NCI-H2171 treated with DMSO at 0.1 percent for 48 hours (cell line): ENCODE data around the gene RHOJ.
"Not testable (repeated sequence)": the region's sequence is repeated elsewhere in the genome, so short reads cannot be mapped to it uniquely, and the experiment has no call there.

Source experiments
- DNase-seq: peaks from one replicate; lab custom pipeline; 2025; lab: John Stamatoyannopoulos, UW

RHOJ gene

DNA sequence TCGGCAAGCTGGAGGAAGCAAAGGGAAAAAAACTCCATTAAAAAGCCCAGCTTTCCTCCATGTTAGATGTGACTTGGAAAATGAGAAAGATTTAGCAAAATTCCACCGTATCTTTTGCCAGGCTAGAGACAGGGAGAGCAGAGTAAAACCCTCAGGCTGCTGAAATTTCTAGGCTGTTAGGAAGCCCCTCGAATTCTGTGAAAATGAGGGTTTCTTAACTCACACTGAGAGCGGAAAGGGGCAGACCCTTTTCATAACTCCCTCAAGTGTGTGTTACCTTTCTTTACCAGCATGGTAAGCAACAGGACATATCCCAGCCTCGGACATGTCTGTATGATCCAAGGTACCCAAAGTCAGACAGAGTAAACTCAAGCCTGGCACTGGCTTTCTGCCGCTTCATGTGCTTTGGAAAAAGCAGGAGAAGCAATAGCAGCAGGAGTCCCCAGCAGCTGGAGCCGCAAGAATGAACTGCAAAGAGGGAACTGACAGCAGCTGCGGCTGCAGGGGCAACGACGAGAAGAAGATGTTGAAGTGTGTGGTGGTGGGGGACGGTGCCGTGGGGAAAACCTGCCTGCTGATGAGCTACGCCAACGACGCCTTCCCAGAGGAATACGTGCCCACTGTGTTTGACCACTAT is at the start of gene RHOJ:
Gene RHOJ, plus strand, starts transcription at position 37 of the 637 bp plus-strand sequence. Its CDS starts 427 bp downstream, at position 464.
- DNase-seq = peak; percentile 63

DNA sequence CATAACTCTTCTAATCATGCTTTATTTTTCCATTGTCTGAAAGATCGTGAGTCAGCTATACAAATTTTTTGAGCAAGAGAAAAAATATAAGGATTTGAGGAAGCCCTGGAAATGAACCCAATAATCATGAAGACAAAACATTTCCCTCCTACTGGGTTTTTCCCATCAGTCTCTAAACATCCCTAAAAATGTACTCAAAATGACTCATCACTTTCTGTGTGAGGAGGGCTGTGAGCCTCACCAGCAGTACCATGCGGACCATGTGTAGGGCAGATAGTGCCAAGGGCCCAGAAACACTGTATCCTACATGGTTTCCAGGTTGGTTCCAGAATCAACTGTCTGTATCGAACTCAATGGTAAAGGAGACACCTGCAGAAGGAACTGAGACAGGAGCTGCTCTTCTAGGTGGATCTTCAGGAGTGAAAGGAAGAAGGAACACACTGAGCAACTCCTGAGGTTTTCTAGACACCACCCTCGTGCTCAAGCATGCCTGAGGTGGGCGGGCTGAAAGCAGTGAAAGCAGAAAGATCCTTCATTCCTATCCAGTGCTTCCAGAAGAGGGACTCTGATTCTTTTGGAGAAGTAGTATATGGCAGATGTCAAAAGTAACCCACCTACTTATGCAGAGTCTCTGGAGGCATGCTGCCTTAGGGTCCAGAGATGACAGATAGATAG is 48.6 kb upstream of the RHOJ start:
- DNase-seq = no peak

DNA sequence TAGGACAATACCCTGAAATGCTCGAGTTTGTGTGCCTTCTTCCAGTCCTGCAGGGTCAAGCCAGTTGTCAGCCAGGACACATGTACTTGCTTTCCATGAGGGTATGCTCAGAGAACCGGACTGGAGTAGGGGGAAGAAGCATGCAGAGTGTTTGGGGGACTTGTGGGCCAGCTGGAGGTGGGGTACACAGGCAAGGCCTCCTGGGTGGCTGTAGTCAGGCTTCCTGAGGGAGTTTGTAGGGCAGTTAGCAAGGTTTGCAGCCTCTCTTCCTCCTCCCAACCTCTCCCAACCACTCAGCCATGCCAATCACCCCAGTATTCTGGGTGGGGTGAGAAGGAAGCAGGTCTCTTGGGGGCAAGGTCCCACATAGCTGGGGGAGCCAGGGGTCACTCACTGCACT is 47.0 kb upstream of the RHOJ start:
- DNase-seq = no peak

DNA sequence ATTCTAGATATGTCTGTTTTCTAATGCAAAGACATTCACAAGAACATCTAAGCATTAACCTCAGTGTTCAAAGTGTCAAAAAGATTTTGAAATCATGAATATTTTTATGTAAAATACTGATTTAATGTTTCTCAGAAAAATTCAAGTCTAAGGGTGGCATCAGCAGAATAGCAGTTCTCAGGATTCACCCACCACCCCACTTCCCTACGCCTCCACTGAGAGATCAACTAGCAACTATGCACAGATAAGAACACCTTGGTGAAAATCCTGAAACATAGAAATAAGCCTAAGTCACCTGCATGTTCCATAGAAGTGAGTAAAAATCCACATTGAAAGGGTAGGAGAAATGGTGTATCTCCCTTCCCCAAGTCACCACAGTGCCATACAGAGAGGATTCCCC is 40.9 kb upstream of the RHOJ start:
- no peak for DNase-seq

DNA sequence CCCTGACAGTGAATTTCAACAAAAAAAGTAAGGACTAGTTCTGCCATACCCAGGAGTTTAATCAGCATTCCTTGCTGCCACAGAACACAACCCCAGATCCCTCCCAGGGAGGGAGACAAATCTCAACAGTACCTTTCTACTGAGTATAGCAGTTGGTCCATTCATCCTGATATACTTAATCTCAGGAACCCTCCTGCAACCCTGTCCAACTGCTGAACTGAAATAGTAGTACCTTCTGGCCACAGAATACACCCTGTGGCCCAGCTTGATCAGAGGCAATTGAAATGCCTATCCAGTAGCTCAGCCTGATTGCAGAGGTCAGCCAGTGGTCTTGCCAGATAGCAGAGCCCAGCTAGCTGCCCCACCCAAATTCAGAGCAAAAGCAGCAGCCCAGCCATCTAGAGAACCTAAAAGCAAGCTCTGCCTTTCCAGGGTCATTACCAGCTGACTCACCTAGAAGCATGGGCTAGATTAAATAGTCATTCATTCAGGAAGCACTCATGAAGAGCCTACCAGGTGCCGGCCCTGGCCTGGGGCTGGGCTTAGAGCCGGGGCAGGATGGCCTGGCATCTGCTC is 40.0 kb upstream of the RHOJ start:
- DNase-seq = no peak

DNA sequence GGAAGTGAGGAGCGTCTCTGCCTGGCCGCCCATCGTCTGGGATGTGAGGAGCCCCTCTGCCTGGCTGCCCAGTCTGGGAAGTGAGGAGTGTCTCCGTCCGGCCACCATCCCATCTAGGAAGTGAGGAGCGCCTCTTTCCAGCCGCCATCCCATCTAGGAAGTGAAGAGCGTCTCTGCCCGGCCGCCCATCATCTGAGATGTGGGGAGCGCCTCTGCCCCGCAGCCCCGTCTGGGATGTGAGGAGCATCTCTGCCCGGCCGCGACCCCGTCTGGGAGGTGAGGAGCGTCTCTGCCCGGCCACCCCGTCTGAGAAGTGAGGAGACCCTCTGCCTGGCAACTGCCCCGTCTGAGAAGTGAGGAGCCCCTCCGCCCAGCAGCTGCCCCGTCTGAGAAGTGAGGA is 39.0 kb upstream of the RHOJ start:
- DNase-seq = not testable (repeated sequence)

DNA sequence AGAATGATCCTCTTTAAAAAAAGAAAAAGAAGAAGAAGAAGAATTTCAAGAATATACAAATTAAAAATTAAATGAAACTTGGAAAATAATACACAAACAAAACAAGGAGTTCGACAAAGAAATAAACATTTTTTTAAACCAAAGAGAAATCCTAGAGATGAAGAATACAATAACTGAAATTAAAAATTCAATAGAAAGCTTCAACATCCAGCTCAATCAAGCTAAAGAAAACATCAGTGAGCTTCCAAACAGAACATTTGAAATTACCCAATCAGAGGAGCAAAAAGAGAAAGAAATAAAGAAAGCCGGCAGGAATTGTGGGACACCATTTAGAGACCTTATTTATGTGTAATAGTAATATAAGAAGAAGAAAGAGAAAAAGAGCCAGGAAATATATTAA is 37.2 kb upstream of the RHOJ start:
- no peak for DNase-seq

DNA sequence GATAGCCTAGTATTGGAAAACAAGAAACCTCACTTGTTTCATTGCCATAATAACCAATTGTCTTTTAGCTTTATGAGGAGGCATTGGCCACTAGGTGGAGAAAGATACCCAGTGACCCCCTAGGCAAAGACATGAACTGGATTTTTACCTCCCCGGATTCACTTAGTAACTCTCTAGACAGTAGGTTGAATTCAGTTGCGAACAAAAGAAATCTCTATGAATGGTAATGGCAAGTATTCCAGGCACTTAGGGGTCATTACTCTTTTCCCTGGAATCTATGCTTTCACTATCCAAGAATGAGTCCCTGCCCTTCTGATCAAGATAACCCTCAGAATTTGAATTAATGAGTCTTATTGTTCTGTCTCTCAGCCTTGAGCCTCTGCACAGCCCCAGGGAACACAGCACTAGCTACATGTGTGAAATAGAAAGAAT is 29.5 kb upstream of the RHOJ start:
- DNase-seq = peak; percentile 58

DNA sequence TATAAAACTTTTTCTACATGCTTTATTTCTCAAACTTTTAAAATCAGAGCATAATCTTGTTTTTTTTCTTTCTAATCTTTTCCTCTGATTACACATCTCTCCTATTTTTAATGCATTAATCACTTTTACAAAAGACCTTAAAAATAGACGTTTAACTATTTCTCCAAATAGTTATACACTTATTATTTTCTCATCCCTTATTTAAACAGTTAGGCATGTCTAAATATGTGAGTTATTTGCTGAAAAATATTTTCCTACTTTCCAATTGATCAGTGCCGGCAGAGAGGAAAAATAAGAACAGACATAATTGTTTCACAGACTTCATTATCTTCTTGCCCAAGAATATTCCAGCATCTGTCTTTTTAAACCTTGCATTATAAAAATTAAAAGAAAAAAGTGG is 28.7 kb upstream of the RHOJ start:
- DNase-seq = no peak

DNA sequence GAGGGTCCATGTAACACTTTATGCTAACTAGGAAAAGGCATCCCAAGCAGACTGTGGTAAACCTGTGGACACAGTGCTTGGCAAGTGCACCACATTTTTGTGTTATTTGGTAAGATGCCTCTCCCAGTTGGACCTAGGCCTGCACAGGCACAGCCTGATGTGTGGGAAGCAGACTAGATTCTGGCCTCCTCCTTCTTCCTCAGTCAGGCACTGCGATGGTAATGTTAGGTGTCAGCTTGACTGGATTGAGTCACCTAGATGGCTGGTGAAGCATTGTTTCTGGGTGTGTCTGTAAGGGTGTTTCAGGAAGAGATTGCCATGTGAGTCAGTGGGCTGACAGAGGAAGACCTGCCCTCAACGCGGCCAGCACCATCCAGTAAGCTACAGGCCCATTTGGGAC is 25.3 kb upstream of the RHOJ start:
- no peak for DNase-seq

DNA sequence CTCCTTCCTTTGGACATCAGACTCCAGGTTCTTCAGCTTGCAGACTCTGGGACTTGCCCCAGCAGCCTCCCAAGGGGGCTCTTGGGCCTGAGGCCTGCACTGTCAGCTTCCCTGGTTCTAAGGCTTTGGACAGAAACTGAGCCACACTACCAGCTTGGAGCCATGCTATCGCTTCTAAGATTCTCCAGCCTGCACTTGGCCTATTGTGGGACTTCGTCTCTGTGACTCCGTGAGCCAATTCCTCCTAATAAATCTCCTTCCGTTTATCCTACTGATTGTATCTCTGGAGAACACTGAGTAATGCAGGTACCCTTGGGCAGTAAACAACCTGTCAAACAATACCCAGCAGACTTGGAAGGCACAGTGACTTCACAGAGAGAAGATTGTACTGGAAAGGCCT is 24.9 kb upstream of the RHOJ start:
- DNase-seq = no peak

DNA sequence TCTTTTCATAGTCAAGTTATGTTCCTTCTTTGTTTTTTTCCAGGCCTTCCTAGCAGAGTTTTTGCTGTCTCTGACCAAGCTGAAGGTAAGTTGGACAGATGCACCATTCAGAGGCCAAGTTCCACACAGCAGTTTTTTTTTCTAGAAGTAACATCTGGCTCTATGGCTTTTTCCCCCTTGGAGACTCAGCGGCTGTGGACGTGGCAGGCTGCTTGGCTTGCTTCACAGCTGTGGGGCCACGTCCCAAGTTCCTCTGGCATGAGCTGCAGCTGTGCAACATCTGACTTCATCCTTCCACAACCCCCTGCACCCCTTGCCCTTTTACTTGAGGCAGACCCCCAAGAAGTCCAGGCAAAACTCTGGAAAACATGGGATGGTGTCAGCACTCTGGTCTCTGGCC is 24.2 kb upstream of the RHOJ start:
- no peak for DNase-seq

DNA sequence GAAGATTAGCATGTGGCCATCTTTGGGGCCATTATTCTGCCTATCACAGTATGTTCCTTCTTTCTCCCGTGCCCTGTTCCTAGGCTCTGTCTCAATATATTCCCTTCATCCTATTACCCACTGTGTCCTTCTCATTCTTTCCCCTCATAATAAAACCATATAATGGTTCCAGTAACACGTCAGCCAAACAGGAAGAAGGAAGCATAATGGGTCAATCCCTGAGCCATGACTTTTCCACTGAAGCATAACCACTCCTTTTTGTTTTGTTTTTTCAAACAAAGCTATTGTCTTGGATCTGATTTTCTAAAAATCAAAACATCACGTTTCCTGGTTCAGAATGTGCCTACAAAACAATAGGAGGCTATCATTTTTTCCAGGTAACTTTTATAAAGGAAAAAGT is 21.3 kb upstream of the RHOJ start:
- no peak for DNase-seq

DNA sequence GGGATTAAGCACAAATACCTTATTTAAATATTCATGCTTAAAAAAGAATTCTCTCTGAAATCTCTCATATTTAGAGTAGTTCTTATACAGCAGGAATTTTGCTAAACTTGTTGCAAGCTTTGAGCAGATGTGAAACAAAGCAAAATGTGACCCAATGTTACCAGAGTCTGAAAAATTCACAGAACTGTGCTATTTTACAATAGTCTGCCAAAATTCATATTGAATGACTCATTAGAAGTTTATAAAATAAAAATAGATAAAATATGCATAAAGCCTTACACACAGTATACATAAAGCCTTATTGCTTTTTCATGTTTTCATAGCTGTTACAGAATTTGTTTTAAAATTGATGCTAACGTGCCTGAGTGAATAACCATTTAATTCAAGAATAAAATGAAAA is 17.8 kb upstream of the RHOJ start:
- no peak for DNase-seq

DNA sequence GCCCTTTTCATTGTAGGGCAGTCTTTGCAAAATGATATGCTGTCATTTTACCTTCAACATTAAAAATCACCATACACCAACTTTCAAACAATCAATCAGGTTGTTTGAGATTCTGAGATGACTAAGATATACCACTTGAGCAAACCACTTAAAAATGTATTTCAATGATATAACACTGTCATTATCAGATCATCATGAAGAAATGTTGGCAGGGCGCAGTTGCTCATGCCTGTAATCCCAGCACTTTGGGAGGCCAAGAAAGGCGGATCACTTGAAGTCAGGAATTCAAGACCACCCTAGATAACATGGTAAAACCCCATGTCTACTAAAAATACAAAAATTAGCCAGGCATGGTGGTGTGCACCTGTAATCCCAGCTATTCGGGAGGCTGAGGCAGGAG is 13.0 kb upstream of the RHOJ start:
- no peak for DNase-seq

DNA sequence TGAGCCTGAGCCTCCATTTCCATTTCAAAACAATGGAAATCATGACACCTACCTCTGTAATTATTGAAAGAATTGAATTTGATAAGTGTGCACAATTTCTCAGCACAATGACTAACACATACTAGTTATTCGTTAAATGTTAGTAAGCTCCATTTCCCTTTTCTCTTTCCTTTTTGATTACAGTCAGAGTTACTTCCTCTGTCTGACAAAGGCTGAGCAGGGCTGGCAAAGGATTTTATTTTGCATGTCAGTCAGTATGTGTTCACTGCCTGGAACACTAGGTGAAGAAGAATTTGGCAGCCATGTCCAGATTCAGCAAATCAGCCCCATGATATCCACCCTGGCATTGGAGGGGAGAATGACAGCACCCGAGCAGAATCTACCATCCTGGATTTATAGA is 12.2 kb upstream of the RHOJ start:
- no peak for DNase-seq

DNA sequence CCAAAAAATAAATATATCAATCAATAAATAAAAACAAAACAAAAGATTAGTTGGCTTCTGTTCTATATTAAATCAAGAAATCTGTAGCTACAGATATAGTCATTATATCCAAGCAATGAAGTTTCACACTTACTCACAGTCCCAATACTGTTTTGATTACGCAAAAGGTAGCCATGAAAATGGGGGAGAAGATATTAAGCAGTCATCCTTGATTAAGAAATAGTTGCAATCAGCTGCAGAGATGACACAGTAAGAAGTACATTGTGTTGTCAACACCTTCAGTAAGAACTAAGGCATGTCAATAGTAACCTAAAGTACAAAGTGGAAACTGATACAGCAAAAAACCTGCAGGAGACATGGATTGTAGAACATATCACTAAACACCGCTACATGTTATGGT is 11.0 kb upstream of the RHOJ start:
- DNase-seq = no peak

DNA sequence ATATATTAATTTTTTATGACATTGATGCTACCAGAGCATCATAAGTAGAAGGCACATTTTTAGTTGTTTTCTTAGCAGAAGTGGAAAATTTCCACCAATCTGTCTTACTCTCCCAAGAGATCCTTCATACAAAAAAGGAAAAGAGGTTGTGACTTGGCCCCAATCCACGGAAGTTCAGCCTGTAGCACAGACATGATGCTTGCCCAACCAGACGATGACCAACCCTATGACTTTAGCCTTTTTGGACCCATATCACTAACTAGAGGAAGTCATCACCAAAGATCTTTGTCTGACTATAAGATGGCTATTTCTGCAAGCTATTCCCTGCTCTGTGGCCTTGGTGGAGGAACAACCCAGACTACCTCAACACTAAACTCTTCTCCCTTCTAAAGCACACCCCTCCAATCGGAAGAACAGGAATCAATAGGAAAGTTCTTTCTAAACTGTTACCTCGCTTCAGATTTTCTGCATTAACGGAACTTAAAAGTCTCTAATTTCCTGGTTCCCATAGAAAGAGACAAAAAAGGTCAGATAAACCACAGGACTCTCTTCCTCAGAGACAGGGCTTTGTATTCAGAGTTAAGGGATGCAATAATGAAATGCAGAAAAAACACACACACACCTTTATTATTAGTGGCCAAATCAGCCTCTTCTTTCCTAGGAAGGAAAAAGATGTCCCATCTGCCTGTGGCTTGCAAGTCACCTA is 4.1 kb upstream of the RHOJ start:
- DNase-seq = no peak

DNA sequence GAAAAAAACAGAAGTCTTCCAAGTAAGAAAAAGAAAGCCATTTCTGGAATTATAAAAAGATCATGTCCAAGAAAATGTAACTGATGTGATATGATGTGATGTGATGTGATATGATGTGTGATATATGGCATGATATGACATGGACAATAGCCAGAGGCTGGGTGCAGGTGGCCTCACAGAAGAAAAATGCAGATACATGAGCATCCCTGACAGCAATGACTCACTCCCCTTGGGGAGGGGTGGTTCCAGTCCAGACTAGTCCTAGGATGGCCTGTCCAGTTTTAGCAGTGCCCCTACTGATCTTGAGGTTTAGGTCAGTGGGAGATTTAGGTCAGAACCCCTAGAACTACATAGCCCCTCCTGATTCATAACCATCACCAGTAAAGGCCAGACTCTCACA is 3.5 kb upstream of the RHOJ start:
- no peak for DNase-seq

DNA sequence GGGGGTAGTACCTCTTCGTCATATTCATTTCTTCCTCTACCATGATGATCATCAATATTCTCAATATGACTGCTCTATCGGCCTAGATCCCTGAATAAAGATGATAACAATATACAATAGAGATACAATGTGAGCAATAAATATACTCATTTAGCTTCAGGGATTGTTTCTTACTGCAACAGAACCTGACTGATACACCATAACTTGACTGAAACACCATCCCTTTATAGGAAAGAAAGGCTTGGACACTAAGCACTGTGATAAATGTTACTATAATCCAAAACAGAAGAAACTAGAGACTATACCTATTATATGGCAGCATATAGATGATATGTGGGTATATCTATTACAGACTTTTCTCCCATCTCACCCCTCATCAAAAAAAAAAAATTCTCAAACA is 1.2 kb upstream of the RHOJ start:
- DNase-seq = no peak

DNA sequence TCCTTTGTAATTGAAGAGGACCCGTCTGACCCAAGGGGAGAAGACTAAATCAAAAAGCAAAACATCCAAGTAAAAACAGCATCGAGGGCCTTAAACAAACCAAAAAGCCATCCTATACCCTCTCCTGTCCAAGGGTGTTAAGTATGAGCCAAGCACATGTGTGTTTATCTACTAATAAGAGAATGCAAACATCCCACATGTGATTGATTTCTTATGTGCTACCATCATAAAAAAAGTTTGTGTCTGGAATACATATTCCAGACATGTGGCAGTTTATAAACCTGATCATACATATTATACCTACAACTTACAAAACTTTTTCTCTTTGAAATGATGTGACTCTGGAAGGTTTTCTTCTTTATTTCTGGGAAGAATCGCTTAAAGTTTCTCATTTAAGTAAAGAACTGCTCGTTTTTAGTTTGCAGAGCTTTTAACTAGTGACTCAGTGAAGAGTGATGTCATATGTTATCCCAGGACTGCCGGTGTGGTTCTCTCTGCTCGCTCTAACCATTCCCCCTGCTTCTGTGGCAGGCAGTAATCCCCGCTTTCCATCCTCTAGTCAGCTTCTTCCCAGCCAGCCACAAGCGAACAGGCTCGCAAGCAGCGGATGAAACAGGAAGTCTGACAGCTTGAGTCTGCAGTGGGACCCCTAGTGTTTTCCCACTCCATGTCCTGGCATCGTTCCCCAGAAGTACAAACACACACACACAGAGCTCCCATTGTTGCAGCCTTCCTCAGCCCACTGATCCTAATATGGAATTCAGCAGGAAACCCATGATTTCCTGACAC is 431 bp upstream of the RHOJ start:
- peak; percentile 91 for DNase-seq

DNA sequence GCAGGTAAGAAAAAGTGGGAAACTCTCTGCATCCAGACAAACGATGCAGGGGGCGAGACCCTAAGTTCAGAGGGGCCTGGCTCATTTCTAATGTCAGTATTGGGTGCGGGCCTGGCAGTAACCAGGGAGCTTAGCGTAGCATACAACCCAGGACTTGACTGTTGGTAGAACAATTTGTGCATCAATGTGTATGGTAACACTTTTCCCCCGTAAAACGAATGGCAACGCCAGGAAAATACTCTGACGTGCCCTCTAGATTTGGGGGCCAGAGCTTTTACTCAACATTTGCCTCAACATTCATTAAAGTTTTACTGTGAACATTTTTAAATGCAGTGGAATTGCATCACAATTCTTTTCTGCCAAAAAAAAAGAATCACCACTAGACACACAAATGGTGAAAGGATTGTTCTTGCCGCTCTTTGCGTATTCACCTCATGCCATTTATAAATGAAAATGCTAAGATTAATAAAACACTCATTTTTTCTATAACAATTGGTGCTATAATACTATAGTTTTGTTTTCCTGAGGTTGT is 867 bp downstream of the RHOJ start:
- no peak for DNase-seq
